Thyroid gland (tissue), 4 donors: Measurements from ENCODE around the gene GCLC. TPM values are rescaled to one million over a fixed set of nuclear protein-coding genes. Genes with fewer than 3 reads are reported as not detected.
"Not testable (repeated sequence)": the region's sequence is repeated elsewhere in the genome, so short reads cannot be mapped to it uniquely, and the experiment has no call there.

Experiments
- DNase-seq, 2 donors: peaks; one replicate each; pipeline ENCODE4 v3.0.0-alpha.2; 2019
- H3K27ac ChIP-seq, 3 donors: fragments of 200-600 bp; sonication (generic); 1 replicate in 2 of 3; 2 replicates in 1 of 3; pipeline ENCODE4 v1.5.1; 2016 to 2019; ENCODE audit warnings: mild to moderate bottlenecking in 1 of 3, moderate library complexity in 1 of 3
- H3K27me3 ChIP-seq: fragments of 200-600 bp; sonication (generic); one replicate; pipeline ENCODE4 v1.5.1; 2019
- H3K36me3 ChIP-seq, 2 donors: fragments of 200-600 bp; sonication (generic); one replicate each; pipeline ENCODE4 v1.5.1; 2016 to 2019
- H3K4me1 ChIP-seq, 2 donors: fragments of 200-600 bp; sonication (generic); one replicate each; pipeline ENCODE4 v1.5.1; 2017 to 2019
- H3K4me3 ChIP-seq, 3 donors: fragments of 200-600 bp; sonication (generic); replicated peaks in 1 of 3; 1 replicate in 2 of 3; 2 replicates in 1 of 3; pipeline ENCODE4 v1.5.1; 2016; ENCODE audit warnings: mild to moderate bottlenecking in 1 of 3
- H3K9me3 ChIP-seq: fragments of 200-600 bp; sonication (generic); one replicate; pipeline ENCODE4 v1.5.1; 2017
- CTCF ChIP-seq, 6 experiments: fragments of 200-600 bp in 3 of 6; fragments of 450-650 bp in 3 of 6; sonication (generic) in 3 of 6; IDR thresholded peaks; one replicate each; pipeline ENCODE4 v1.5.1; 2016 to 2019; ENCODE audit warnings: antibody characterized with exemption in 6 of 6, mild to moderate bottlenecking in 2 of 6, inconsistent platforms in 1 of 6, moderate library complexity in 1 of 6
- POLR2A ChIP-seq, 2 donors: fragments of 450-650 bp; IDR thresholded peaks; one replicate each; pipeline ENCODE4 v1.6.1; 2017; ENCODE audit warnings: antibody characterized with exemption in 2 of 2, mild to moderate bottlenecking in 2 of 2, moderate library complexity in 1 of 2
- WGBS, 2 donors: methylation state at CpG; one replicate each; pipeline ENCODE4 v1.1.5; 2017; 5-methylcytosine and 5-hydroxymethylcytosine counted together
- intact Hi-C: fragments of 100-400 bp; cut with DNase I; formaldehyde crosslinking; loops from one replicate; pipeline ENCODE4 v1.15.1; 2023
- total RNA-seq, 4 donors: library from RNA; depleted of rRNA; stranded (reverse); fragments of >200 nt; gene quantifications; one replicate each; pipeline ENCODE4 v1.2.3, GENCODE V29; 2016

Gene GCLC
- total RNA-seq, 4 donors from 2014 or later: 67.3 to 210 (median 82.0) TPM

DNA sequence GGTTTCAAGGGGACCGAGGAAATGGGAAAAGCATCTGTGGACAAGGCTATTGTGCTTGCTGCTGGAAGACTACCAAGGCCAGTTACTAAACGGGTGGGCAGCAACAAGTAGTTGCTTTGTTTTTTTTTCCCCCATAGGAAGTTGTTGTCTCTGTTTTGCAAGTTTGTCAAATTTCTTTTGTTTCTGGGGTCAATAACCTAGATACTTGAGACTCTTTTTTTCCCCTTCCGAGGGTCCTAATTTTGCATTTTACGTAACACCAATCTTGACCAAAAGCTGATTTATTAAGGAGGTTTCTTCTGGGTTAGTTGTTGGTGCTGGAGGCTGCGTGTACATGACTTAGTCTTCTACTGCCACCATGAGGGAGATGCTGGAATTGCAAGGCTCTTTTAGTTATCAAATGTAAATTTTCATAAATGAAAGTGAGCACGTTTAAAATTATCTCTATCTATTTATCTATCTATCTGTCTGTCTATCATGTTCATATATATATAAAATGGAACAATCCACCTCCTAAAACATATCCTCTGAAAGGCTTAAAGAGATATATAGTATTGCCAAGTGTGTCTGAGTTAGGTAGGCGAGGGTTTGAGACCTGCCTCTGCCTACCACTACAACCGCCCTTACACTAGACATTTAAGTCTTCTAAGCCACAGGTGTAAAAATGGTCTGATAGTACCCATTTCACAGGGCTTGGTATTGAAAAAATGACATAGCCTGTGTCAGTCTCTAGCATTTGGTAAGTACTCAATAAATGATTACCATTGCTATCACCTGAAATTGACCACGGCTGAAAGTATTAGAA is 60.2 kb downstream of the GCLC start:
- H3K4me3 ChIP-seq: no peak overlapping the region

DNA sequence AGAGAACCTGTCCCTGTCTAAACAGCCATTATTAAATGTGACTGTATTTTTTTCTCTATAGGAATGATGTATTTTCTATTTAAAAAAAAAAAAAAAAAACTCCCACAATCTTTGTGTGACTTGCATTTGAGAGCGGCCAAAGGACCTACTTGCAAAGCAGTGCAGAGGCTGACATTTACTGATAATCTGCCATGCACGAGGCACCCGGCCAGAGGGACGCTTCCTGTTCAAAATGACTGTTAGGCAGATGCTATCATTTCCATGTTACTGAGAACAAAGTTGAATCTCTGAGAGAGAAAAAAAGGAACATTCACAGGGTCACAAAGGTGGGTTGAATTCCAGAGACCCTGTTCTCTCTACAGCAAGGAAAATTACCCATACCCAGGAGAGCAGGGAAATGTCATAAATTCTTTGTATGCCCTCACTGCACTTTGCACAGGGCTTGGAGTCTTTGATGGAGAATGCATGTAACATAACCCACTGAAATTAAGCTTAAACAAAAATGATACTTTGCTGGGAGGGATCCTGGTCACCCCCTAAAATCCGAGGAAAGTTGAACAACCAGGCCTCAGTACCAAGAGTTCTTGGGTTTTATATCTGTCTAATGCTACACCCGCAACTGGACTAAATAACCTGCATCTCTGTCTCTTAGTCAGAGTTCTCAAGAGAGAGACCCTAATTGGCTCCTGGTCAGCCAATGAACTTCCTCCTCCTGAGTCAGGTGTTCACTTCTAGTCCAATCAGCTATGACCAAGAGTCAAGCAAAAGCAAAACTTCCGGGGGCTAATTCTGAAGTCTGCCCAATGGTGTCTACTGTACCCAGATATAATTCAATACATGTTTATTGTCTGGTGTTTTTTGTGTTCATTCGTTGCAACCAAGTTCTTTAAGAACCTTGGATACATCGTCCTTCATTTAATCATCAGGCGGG is 61.2 kb downstream of the GCLC start:
- Histone ChIP-seq H3K4me3 (no peak overlapping the region), H3K27ac (no peak overlapping the region), H3K9me3 (no peaks in the 10 kb centered on the region), H3K27me3 (peaks cover 3% of the 10 kb centered on the region), H3K4me1 (no peaks in the 10 kb centered on the region), H3K36me3 (no peaks in the 10 kb centered on the region)
- intact Hi-C loops: loop anchor here (5.0 kb wide), 2 partner anchors 46 to 311 kb away; no protein-coding TSS in a partner anchor
- 78 to 79% methylated on average over 10 of the region's 10 CpGs for WGBS, 2 donors
- TF ChIP-seq CTCF (IDR thresholded peaks at IDR 0.05) (no peak), POLR2A (IDR thresholded peaks at IDR 0.05) (no peak)
- DNase-seq: peak; percentile 19 to 39

More for the DNA sequence above, 60.2 kb downstream of the GCLC start:
- DNase-seq: peak; percentile 68 to 75
- intact Hi-C loops: loop anchor here (5.0 kb wide), 2 partner anchors 47 to 312 kb away; no protein-coding TSS in a partner anchor
- H3K27me3 ChIP-seq: peaks cover 3% of the 10 kb centered on the region
- H3K4me1 ChIP-seq: no peaks in the 10 kb centered on the region
- no peaks in the 10 kb centered on the region for H3K36me3 ChIP-seq
- H3K27ac ChIP-seq: no peak overlapping the region
- H3K9me3 ChIP-seq: no peaks in the 10 kb centered on the region
- WGBS, 2 donors: 26 to 27% methylated on average over 9 of the region's 9 CpGs
- TF ChIP-seq POLR2A (IDR thresholded peaks at IDR 0.05): no peak
- peak; percentile 79 to 96 (median 93) for TF ChIP-seq CTCF (IDR thresholded peaks at IDR 0.05)

GRCh38 chr6:53481323-53481722 is 63.6 kb downstream of the GCLC start:
- H3K36me3 ChIP-seq: no peaks in the 10 kb centered on the region
- WGBS, 2 donors: 83 to 87% methylated on average over 2 of the region's 2 CpGs
- no peak for TF ChIP-seq POLR2A (IDR thresholded peaks at IDR 0.05)
- no peak for TF ChIP-seq CTCF (IDR thresholded peaks at IDR 0.05)
- DNase-seq: no peak
- H3K4me1 ChIP-seq: no peaks in the 10 kb centered on the region
- H3K27ac ChIP-seq: no peak overlapping the region
- no peaks in the 10 kb centered on the region for H3K27me3 ChIP-seq
- H3K9me3 ChIP-seq: no peaks in the 10 kb centered on the region
- H3K4me3 ChIP-seq: no peak overlapping the region
- intact Hi-C loops: loop anchor here (5.0 kb wide), 2 partner anchors 44 to 309 kb away; no protein-coding TSS in a partner anchor

DNA sequence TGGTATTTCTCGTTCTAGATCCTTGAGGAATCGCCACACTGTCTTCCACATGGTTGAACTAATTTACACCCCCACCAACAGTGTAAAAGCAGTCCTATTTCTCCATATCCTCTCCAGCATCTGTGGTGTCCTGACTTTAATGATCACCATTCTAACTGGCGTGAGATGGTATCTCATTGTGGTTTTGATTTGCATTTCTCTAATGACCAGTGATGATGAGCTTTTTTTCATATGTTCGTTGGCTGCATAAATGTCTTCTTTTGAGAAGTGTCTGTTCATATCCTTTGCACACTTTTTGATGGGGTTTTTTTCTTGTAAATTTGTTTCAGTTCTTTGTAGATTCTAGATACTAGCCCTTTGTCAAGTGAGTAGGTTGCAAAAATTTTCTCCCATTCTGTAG is 64.1 kb downstream of the GCLC start:
- H3K4me3 ChIP-seq, H3K27ac ChIP-seq, H3K27me3 ChIP-seq, H3K36me3 ChIP-seq, H3K4me1 ChIP-seq, H3K9me3 ChIP-seq, DNase-seq: not testable (repeated sequence)
- intact Hi-C loops: loop anchor here (5.0 kb wide), 2 partner anchors 43 to 308 kb away; no protein-coding TSS in a partner anchor
- WGBS, 2 donors: 92 to 93% methylated on average over 4 of the region's 4 CpGs

DNA sequence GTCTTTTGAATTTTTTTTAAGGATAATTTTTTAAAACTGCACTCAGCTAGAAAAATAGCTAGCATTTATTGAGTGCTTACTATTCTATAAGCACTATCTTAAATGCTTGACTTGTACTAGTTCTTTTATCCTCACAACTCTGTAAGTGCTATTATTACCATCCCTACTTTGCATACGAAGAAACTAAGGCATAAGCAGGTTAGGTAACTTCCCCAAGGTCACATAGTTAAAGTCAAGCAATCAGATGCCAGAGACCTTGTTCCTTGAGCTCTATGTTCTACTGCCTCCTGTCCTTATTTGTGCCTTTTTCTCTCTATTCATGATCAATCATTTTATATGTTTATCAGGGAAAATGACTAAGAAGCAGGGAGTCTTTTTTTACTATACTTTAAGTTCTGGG is 65.0 kb downstream of the GCLC start:
- WGBS, 2 donors: 83 to 88% methylated on average over 1 of the region's 1 CpG
- intact Hi-C loops: loop anchor here (5.0 kb wide), 2 partner anchors 43 to 308 kb away; no protein-coding TSS in a partner anchor
- Histone ChIP-seq H3K27ac (no peak overlapping the region), H3K4me3 (no peak overlapping the region), H3K27me3 (no peaks in the 10 kb centered on the region), H3K9me3 (no peaks in the 10 kb centered on the region), H3K4me1 (no peaks in the 10 kb centered on the region), H3K36me3 (no peaks in the 10 kb centered on the region)
- DNase-seq: no peak
- no peak for TF ChIP-seq POLR2A (IDR thresholded peaks at IDR 0.05)
- no peak for TF ChIP-seq CTCF (IDR thresholded peaks at IDR 0.05)
